Smooth muscle cell (in vitro differentiated cells): ENCODE results near the gene LPP. TPM values are rescaled to one million over a fixed set of nuclear protein-coding genes. Genes with fewer than 3 reads are reported as not detected.

ENCODE experiments used
- DNase-seq: peaks from one replicate; lab custom pipeline; 2025; ENCODE audit not compliant: unreplicated experiment; lab: John Stamatoyannopoulos, UW
- H2AFZ ChIP-seq: fragments of 200-600 bp; sonication (generic); 2 replicates; pipeline ENCODE4 v1.6.0; 2016; ENCODE audit warnings: antibody characterized with exemption, low read depth, mild to moderate bottlenecking
- H3F3A ChIP-seq: fragments of 200-600 bp; sonication (generic); 2 replicates; pipeline ENCODE4 v1.6.0; 2017; ENCODE audit warnings: antibody characterized with exemption, low read depth
- H3K27ac ChIP-seq: fragments of 200-600 bp; sonication (generic); 2 replicates; pipeline ENCODE4 v1.5.1; 2016; ENCODE audit warnings: low read depth, mild to moderate bottlenecking
- H3K27me3 ChIP-seq: fragments of 200-600 bp; sonication (generic); 2 replicates; pipeline ENCODE4 v1.6.1; 2016; ENCODE audit warnings: low read depth, mild to moderate bottlenecking
- H3K36me3 ChIP-seq: fragments of 200-600 bp; sonication (generic); 2 replicates; pipeline ENCODE4 v1.5.1; 2016; ENCODE audit warnings: low read depth
- H3K4me1 ChIP-seq: fragments of 200-600 bp; sonication (generic); 2 replicates; pipeline ENCODE4 v1.5.1; 2016; ENCODE audit warnings: low read depth
- H3K4me2 ChIP-seq: fragments of 200-600 bp; sonication (generic); 2 replicates; pipeline ENCODE4 v1.6.0; 2016; ENCODE audit warnings: mild to moderate bottlenecking
- H3K4me3 ChIP-seq: fragments of 200-600 bp; sonication (generic); 2 replicates; pipeline ENCODE4 v1.5.1; 2016; ENCODE audit warnings: mild to moderate bottlenecking
- H3K79me2 ChIP-seq: fragments of 200-600 bp; sonication (generic); 2 replicates; pipeline ENCODE4 v1.6.0; 2016; ENCODE audit warnings: low read depth, mild to moderate bottlenecking
- H3K9ac ChIP-seq: fragments of 200-600 bp; sonication (generic); 2 replicates; pipeline ENCODE4 v1.6.0; 2016; ENCODE audit warnings: low read depth
- H3K9me3 ChIP-seq: fragments of 200-600 bp; sonication (generic); replicated peaks from 2 replicates; pipeline ENCODE4 v1.5.1; 2016; ENCODE audit warnings: low read depth
- H4K20me1 ChIP-seq: fragments of 200-600 bp; sonication (generic); 2 replicates; pipeline ENCODE4 v1.6.0; 2016; ENCODE audit warnings: low read depth
- WGBS: methylation state at CpG from one replicate; pipeline ENCODE4 v1.1.7; 2016; ENCODE audit warnings: low lambda C conversion rate; 5-methylcytosine and 5-hydroxymethylcytosine counted together
- polyA plus RNA-seq: library from polyadenylated mRNA; unstranded; fragments of >200 nt; fragmentation: Nextera tagmentation; extraction: Ambion mirVana; gene quantifications from 2 replicates; pipeline ENCODE4 v1.2.1, GENCODE V29; 2016
- total RNA-seq: library from RNA; depleted of rRNA; stranded (reverse); fragments of >200 nt; gene quantifications from 2 replicates; pipeline ENCODE4 v1.2.3, GENCODE V29; 2014
- TF ChIP-seq, protein P1 (sequence below): fragments of 200-600 bp; sonication (generic); IDR thresholded peaks from 2 replicates; pipeline ENCODE4 v1.5.1; 2017; ENCODE audit warnings: borderline replicate concordance, mild to moderate bottlenecking, antibody characterized with exemption; ENCODE audit not compliant: insufficient read depth, poor library complexity, severe bottlenecking

The LPP gene
- total and polyA plus RNA-seq, 2 experiments from 2014 or later: 42.3 to 128 TPM

- 5% methylated on average over 25 of the region's 25 CpGs for WGBS
- Histone ChIP-seq H3K27me3 (no peaks in the 10 kb centered on the region), H3K27ac (peak overlapping the region; percentile 93), H3K9me3 (no peaks in the 10 kb centered on the region), H3K79me2 (peaks cover 39% of the 10 kb centered on the region), H2AFZ (no peak overlapping the region), H3K36me3 (no peaks in the 10 kb centered on the region), H3K4me3 (peak overlapping the region; percentile 88), H3K4me1 (peaks cover 14% of the 10 kb centered on the region), H3K9ac (peak overlapping the region; percentile 98), H3F3A (peaks cover 6% of the 10 kb centered on the region), H4K20me1 (peaks cover 19% of the 10 kb centered on the region), H3K4me2 (peak overlapping the region; percentile 90)
- TF ChIP-seq, protein P1, sequence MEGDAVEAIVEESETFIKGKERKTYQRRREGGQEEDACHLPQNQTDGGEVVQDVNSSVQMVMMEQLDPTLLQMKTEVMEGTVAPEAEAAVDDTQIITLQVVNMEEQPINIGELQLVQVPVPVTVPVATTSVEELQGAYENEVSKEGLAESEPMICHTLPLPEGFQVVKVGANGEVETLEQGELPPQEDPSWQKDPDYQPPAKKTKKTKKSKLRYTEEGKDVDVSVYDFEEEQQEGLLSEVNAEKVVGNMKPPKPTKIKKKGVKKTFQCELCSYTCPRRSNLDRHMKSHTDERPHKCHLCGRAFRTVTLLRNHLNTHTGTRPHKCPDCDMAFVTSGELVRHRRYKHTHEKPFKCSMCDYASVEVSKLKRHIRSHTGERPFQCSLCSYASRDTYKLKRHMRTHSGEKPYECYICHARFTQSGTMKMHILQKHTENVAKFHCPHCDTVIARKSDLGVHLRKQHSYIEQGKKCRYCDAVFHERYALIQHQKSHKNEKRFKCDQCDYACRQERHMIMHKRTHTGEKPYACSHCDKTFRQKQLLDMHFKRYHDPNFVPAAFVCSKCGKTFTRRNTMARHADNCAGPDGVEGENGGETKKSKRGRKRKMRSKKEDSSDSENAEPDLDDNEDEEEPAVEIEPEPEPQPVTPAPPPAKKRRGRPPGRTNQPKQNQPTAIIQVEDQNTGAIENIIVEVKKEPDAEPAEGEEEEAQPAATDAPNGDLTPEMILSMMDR: no peak
- no peak for DNase-seq
Measured at GRCh38 chr3:188152660-188153436, 1.1 kb upstream of the LPP start.

DNA sequence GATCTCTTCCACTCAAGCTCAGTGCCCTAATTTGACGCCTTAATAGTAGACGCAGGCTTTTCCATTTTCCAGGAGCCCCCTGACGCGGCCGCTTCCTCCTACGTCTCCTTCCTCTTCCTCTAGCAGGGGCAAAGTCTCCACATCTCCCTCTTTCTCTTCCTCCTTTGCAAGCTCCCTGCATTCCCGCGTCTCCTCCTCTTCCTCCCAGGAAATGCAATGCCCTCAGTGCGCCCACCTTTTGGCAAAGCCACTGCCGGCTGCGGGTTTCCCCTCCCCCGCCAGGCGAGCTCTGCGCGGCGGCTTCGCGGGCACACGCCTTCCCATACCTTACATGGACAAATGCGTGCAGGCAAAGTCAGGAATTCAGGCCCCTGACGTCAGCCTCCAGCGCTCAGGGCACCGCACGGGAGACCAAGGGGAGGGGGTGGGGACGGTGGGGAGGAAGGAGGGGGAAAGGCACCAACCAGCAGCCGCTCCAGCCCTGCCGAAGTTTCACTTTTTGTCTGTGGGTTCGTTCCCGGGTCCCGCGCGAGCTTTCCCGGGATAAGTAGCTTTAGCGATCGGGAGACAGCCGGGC lies 432 bp upstream of the LPP start:
- Histone ChIP-seq H2AFZ (no peak overlapping the region), H3K9ac (peak overlapping the region; percentile 98), H3K4me3 (peak overlapping the region; percentile 88), H4K20me1 (peaks cover 26% of the 10 kb centered on the region), H3K9me3 (no peaks in the 10 kb centered on the region), H3K4me1 (peaks cover 14% of the 10 kb centered on the region), H3K36me3 (no peaks in the 10 kb centered on the region), H3K27ac (peak overlapping the region; percentile 93), H3K4me2 (peak overlapping the region; percentile 90), H3K79me2 (peaks cover 45% of the 10 kb centered on the region), H3F3A (peaks cover 6% of the 10 kb centered on the region), H3K27me3 (no peaks in the 10 kb centered on the region)
- TF ChIP-seq, protein P1: no peak
- under 1% methylated on average over 35 of the region's 36 CpGs for WGBS
- DNase-seq: peak; percentile 92

DNA sequence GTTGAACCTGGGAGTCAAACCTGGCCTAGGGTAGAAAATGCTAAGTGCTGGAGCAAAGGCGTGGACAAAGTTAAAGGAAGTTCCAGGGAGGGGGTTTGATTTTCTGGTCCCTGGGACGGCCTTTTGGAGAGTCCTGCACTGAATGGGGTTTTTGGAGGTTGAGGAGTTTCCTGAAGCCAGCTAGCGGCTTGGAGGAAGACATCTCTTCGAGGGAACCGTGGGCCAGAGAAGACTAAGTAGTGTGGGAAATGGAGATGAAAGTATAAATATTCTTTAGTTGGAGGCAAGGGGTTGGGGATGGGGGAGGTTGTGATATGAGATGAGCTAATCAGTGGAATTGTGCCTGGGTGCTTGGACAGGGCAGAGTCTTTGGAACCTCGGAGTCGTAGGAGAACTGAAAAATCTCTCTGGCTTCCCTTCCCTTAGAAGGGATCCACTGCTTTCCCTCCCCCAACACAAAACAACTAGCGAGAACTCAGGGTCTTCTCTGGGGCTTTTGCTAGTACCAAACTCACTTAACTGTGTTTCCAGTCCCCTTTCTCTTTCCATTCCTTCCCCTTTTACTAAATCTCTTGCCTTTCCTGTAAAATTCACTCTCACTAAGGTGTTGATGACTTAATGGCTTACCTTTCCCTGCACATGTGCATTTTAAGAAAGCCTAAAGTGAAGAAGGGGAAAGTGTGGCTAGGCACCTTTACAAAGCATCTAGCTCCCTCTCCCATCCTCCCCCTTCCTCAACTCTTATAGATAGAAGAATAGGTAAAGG lies 1.0 kb downstream of the LPP start:
- 19% methylated on average over 8 of the region's 8 CpGs for WGBS
- Histone ChIP-seq H3K79me2 (peaks cover 60% of the 10 kb centered on the region), H3F3A (peaks cover 6% of the 10 kb centered on the region), H3K9ac (peak overlapping the region; percentile 98), H3K27me3 (no peaks in the 10 kb centered on the region), H4K20me1 (peaks cover 40% of the 10 kb centered on the region), H3K4me1 (peaks cover 14% of the 10 kb centered on the region), H3K9me3 (no peaks in the 10 kb centered on the region), H2AFZ (no peak overlapping the region), H3K27ac (peak overlapping the region; percentile 93), H3K4me3 (peak overlapping the region; percentile 88), H3K36me3 (no peaks in the 10 kb centered on the region), H3K4me2 (peak overlapping the region; percentile 90)
- TF ChIP-seq, protein P1: no peak
- no peak for DNase-seq
